ENCODE measurements around the gene KDM4C.

Gene KDM4C

DNA sequence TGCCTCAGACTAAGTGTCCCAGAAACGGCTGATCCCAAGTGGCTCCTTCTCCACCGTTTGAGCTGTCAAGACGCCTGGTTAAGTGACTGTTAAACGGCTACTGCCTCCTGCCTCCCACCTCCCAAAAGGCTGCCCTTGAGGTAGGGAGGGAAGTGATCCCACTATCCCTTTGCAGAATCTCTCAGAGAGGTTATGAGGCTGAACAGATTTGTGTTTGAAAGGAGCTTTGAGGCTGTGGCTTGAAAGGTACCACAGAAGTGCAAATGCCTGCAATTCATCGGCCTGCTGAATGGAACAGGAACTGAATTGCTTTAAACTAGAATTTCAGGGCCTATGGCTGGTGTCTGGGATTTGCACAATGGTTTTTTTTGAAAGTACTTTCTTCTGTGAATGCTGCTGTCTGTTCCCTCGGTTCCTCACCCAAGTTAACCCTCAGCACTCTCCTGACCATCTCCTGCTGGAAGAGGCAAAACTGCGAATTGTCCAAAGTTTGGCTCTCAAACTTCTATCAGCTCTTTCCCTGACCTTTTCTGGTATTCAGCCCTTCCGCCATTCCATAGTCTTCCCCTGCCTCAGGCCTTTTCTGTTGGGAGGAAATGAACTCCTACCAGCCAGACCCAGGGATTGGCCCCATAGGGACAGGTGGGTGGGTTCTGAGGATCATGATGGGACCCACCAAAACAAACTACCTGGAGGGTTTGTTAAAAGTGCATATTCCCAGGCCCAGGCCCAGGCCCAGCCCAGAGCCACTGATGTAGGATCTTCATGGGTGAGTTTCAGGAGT, 453.3 kb downstream of the KDM4C start:
- Mint-ChIP-seq H3K27me3 (peaks cover 15% of the 10 kb centered on the region), H3K36me3 (ENCODE audit: insufficient read depth) (no peaks in the 10 kb centered on the region), H3K4me1 (no peaks in the 10 kb centered on the region), H3K9me3 (no peaks in the 10 kb centered on the region), H3K4me3 (no peak overlapping the region), H3K27ac (ENCODE audit: low read depth) (no peak overlapping the region)
- ATAC-seq (replicated peaks; ENCODE audit: extremely low read depth, poor library complexity, severe bottlenecking) (no peak), DNase-seq (ENCODE audit: low spot score in 2 of 2) (no peak)

DNA sequence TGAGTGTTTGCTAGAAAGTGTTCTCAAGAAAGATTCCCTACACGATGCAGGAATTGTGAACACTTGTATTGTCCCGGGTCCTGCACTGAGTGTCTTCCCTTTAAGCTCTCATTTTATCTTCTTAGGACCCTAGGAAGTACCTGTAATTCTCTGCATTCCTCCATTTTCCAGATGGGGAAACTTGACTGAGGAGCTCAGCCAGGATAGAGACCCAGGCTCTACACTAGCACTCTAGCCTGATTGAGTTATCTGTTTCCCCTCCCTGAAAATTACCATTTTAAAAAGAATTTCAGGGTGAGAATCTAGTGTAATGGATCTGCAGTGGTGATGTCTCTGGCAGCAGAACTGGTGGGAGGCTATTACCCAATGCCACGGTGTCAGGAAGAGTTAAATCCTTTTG, 453.9 kb downstream of the KDM4C start:
- DNase-seq (ENCODE audit: low spot score in 2 of 2) (no peak), ATAC-seq (replicated peaks; ENCODE audit: extremely low read depth, poor library complexity, severe bottlenecking) (no peak)
- Mint-ChIP-seq H3K36me3 (ENCODE audit: insufficient read depth) (no peaks in the 10 kb centered on the region), H3K4me3 (no peak overlapping the region), H3K27ac (ENCODE audit: low read depth) (no peak overlapping the region), H3K9me3 (no peaks in the 10 kb centered on the region), H3K4me1 (no peaks in the 10 kb centered on the region), H3K27me3 (peaks cover 15% of the 10 kb centered on the region)

- peaks cover 2% of the 10 kb centered on the region for H3K9me3 Mint-ChIP-seq
- no peak overlapping the region for H3K27ac Mint-ChIP-seq (ENCODE audit: low read depth)
- no peak overlapping the region for H3K4me3 Mint-ChIP-seq
- DNase-seq (ENCODE audit: low spot score in 2 of 2), result no peak
- no peak for ATAC-seq (replicated peaks; ENCODE audit: extremely low read depth, poor library complexity, severe bottlenecking)
- H3K4me1 Mint-ChIP-seq, result no peaks in the 10 kb centered on the region
- H3K36me3 Mint-ChIP-seq (ENCODE audit: insufficient read depth), result no peaks in the 10 kb centered on the region
- H3K27me3 Mint-ChIP-seq, result peaks cover 20% of the 10 kb centered on the region
Measured at GRCh38 chr9:7212101-7212500, 454.3 kb downstream of the KDM4C start.

GRCh38 chr9:7216004-7216841, 458.4 kb downstream of the KDM4C start:
- no peaks in the 10 kb centered on the region for H3K4me1 Mint-ChIP-seq
- no peaks in the 10 kb centered on the region for H3K36me3 Mint-ChIP-seq (ENCODE audit: insufficient read depth)
- H3K9me3 Mint-ChIP-seq, result peaks cover 18% of the 10 kb centered on the region
- peaks cover 33% of the 10 kb centered on the region for H3K27me3 Mint-ChIP-seq
- H3K4me3 Mint-ChIP-seq, result no peak overlapping the region
- no peak overlapping the region for H3K27ac Mint-ChIP-seq (ENCODE audit: low read depth)
- DNase-seq (ENCODE audit: low spot score in 2 of 2) (no peak), ATAC-seq (replicated peaks; ENCODE audit: extremely low read depth, poor library complexity, severe bottlenecking) (no peak)

GRCh38 chr9:7223981-7224380, 466.2 kb downstream of the KDM4C start:
- no peak for DNase-seq (ENCODE audit: low spot score in 2 of 2)
- peaks cover 29% of the 10 kb centered on the region for H3K27me3 Mint-ChIP-seq

More at GRCh38 chr9:7223981-7224380, 466.2 kb downstream of the KDM4C start:
- Mint-ChIP-seq H3K4me1 (no peaks in the 10 kb centered on the region), H3K9me3 (peaks cover 3% of the 10 kb centered on the region), H3K27ac (ENCODE audit: low read depth) (no peak overlapping the region), H3K36me3 (ENCODE audit: insufficient read depth) (no peaks in the 10 kb centered on the region), H3K4me3 (no peak overlapping the region)
- no peak for ATAC-seq (replicated peaks; ENCODE audit: extremely low read depth, poor library complexity, severe bottlenecking)
